ENCODE results near the gene SUFU.

SUFU gene

GRCh38 chr10:102553771-102554170 lies 50.0 kb downstream of the SUFU start:
- no peak for DNase-seq

- DNase-seq: no peak
Observed at GRCh38 chr10:102554531-102554930, 50.8 kb downstream of the SUFU start.

- DNase-seq: no peak
Observed at GRCh38 chr10:102555781-102556328, 52.1 kb downstream of the SUFU start.

- DNase-seq: no peak
Observed at GRCh38 chr10:102557569-102557968, 53.8 kb downstream of the SUFU start.

GRCh38 chr10:102559764-102560163 lies 56.0 kb downstream of the SUFU start:
- no peak for DNase-seq

GRCh38 chr10:102564209-102564834 lies 60.5 kb downstream of the SUFU start:
- no peak for DNase-seq

GRCh38 chr10:102565793-102566192 lies 62.0 kb downstream of the SUFU start:
- DNase-seq: no peak

GRCh38 chr10:102578782-102579181 lies 75.0 kb downstream of the SUFU start:
- DNase-seq: no peak

GRCh38 chr10:102579328-102579727 lies 75.6 kb downstream of the SUFU start:
- no peak for DNase-seq

GRCh38 chr10:102580230-102580629 lies 76.5 kb downstream of the SUFU start:
- DNase-seq: no peak

- DNase-seq: no peak
Observed at GRCh38 chr10:102581401-102581800, 77.6 kb downstream of the SUFU start.

GRCh38 chr10:102581981-102582580 lies 78.3 kb downstream of the SUFU start:
- no peak for DNase-seq

GRCh38 chr10:102583435-102584417 lies 80.0 kb downstream of the SUFU start:
- DNase-seq: peak; percentile 79

GRCh38 chr10:102585026-102585425 lies 81.3 kb downstream of the SUFU start:
- DNase-seq: no peak

- no peak for DNase-seq
Observed at GRCh38 chr10:102586858-102587257, 83.1 kb downstream of the SUFU start.

- DNase-seq: no peak
Observed at GRCh38 chr10:102588875-102589274, 85.1 kb downstream of the SUFU start.

GRCh38 chr10:102593074-102593803 lies 89.5 kb downstream of the SUFU start:
- no peak for DNase-seq

GRCh38 chr10:102593804-102594079 lies 90.0 kb downstream of the SUFU start:
- no peak for DNase-seq

- DNase-seq: no peak
Observed at GRCh38 chr10:102595293-102595692, 91.5 kb downstream of the SUFU start.

GRCh38 chr10:102595897-102596296 lies 92.1 kb downstream of the SUFU start:
- no peak for DNase-seq

- no peak for DNase-seq
Observed at GRCh38 chr10:102596506-102596971, 92.8 kb downstream of the SUFU start.

GRCh38 chr10:102597131-102597991 lies 93.6 kb downstream of the SUFU start:
- DNase-seq: no peak
